ENCODE results near the gene IBTK. TPM values are rescaled to one million over a fixed set of nuclear protein-coding genes. Genes with fewer than 3 reads are reported as not detected.

The IBTK gene
- total RNA-seq, 2 donors from 2014 or later, result 19.0 to 26.5 TPM

GRCh38 chr6:82246802-82247504 lies 591 bp downstream of the IBTK start:
- no peaks in the 10 kb centered on the region for H3K9me3 ChIP-seq
- H3K4me3 ChIP-seq, result peak overlapping the region; percentile 82 to 86
- peak overlapping the region; percentile 88 to 91 for H3K27ac ChIP-seq
- no peaks in the 10 kb centered on the region for H3K36me3 ChIP-seq
- H3K27me3 ChIP-seq (replicated peaks; ENCODE audit: insufficient read depth), result no peaks in the 10 kb centered on the region
- DNase-seq (ENCODE audit: low spot score), result peak; percentile 55
- TF ChIP-seq POLR2A (IDR thresholded peaks at IDR 0.05), result no peak
- TF ChIP-seq POLR2AphosphoS5 (IDR thresholded peaks at IDR 0.05), result no peak
- TF ChIP-seq CTCF (IDR thresholded peaks at IDR 0.05), result no peak
- 2% methylated on average over 32 of the region's 32 CpGs for WGBS
- intact Hi-C loops (cut with DNase I), result no loop called here
- no peaks in the 10 kb centered on the region for H3K4me1 ChIP-seq (replicated peaks)

- Histone ChIP-seq H3K4me1 (replicated peaks) (no peaks in the 10 kb centered on the region), H3K4me3 (no peak overlapping the region), H3K27ac (peak overlapping the region; percentile 88 to 91), H3K9me3 (no peaks in the 10 kb centered on the region), H3K27me3 (replicated peaks; ENCODE audit: insufficient read depth) (no peaks in the 10 kb centered on the region), H3K36me3 (no peaks in the 10 kb centered on the region)
- no peak for DNase-seq (ENCODE audit: low spot score)
- 78% methylated on average over 12 of the region's 12 CpGs for WGBS
- intact Hi-C loops (cut with DNase I), result no loop called here
- TF ChIP-seq CTCF (IDR thresholded peaks at IDR 0.05), result no peak
- TF ChIP-seq POLR2A (IDR thresholded peaks at IDR 0.05), result no peak
- TF ChIP-seq POLR2AphosphoS5 (IDR thresholded peaks at IDR 0.05), result no peak
These were observed 1.2 kb downstream of the IBTK start for GRCh38 chr6:82246370-82246769.

GRCh38 chr6:82245376-82245775 lies 2.2 kb downstream of the IBTK start:
- intact Hi-C loops (cut with DNase I), result no loop called here
- 92% methylated on average over 4 of the region's 4 CpGs for WGBS
- Histone ChIP-seq H3K4me1 (replicated peaks) (no peaks in the 10 kb centered on the region), H3K27ac (no peak overlapping the region), H3K27me3 (replicated peaks; ENCODE audit: insufficient read depth) (no peaks in the 10 kb centered on the region), H3K4me3 (no peak overlapping the region), H3K9me3 (no peaks in the 10 kb centered on the region), H3K36me3 (no peaks in the 10 kb centered on the region)
- TF ChIP-seq CTCF (IDR thresholded peaks at IDR 0.05), result no peak
- TF ChIP-seq POLR2AphosphoS5 (IDR thresholded peaks at IDR 0.05), result no peak
- TF ChIP-seq POLR2A (IDR thresholded peaks at IDR 0.05), result no peak
- DNase-seq (ENCODE audit: low spot score), result no peak

- intact Hi-C loops (cut with DNase I), result no loop called here
- Histone ChIP-seq H3K4me3 (no peak overlapping the region), H3K27ac (no peak overlapping the region), H3K4me1 (replicated peaks) (no peaks in the 10 kb centered on the region), H3K27me3 (replicated peaks; ENCODE audit: insufficient read depth) (no peaks in the 10 kb centered on the region), H3K9me3 (no peaks in the 10 kb centered on the region), H3K36me3 (no peaks in the 10 kb centered on the region)
- DNase-seq (ENCODE audit: low spot score), result no peak
- 82% methylated on average over 4 of the region's 4 CpGs for WGBS
- TF ChIP-seq POLR2A (IDR thresholded peaks at IDR 0.05), result no peak
- no peak for TF ChIP-seq POLR2AphosphoS5 (IDR thresholded peaks at IDR 0.05)
- TF ChIP-seq CTCF (IDR thresholded peaks at IDR 0.05), result no peak
These were observed 3.7 kb downstream of the IBTK start for GRCh38 chr6:82243884-82244283.

- Histone ChIP-seq H3K9me3 (no peaks in the 10 kb centered on the region), H3K4me3 (no peak overlapping the region), H3K36me3 (no peaks in the 10 kb centered on the region), H3K27ac (no peak overlapping the region), H3K4me1 (replicated peaks) (no peaks in the 10 kb centered on the region), H3K27me3 (replicated peaks; ENCODE audit: insufficient read depth) (no peaks in the 10 kb centered on the region)
- DNase-seq (ENCODE audit: low spot score), result no peak
- intact Hi-C loops (cut with DNase I), result no loop called here
- TF ChIP-seq POLR2AphosphoS5 (IDR thresholded peaks at IDR 0.05) (no peak), CTCF (IDR thresholded peaks at IDR 0.05) (no peak)
- 83% methylated on average over 3 of the region's 3 CpGs for WGBS
These were observed 7.4 kb downstream of the IBTK start for GRCh38 chr6:82240186-82240585.

Measured in prostate gland (tissue), 2 donors.